ENCODE data around the gene FSTL5. TPM values are rescaled to one million over a fixed set of nuclear protein-coding genes. Genes with fewer than 3 reads are reported as not detected.

FSTL5 gene
- total and polyA plus RNA-seq, 2 of the 8 experiments (the other 6 are each of a cell fraction or from before 2014, with no cell fraction given): 0.09 to 0.32 TPM

DNA sequence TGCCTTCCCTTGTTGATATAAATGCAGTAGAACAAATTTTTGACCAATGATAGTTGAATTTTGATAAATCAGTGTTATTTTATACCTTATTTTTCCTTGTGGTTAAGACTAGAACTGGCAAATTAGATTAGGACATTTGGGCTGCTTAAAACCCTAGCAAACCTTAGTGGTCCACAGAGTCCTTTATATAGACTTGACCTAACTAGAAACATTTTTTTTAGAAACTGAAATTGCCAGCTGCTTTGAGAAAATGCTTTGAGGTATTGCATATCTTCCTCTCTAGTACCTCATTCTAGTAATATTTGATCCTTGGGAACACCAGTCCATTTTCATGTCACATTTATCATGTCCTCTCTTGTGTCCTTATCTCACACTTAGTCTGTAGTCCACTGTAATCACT lies 580.3 kb downstream of the FSTL5 start (continued):
- no peak for TF ChIP-seq SP2 (IDR thresholded peaks at IDR 0.05; ENCODE audit: low read length)

Data from H1 (cell line).